OCI-LY1 (cell line): Measurements from ENCODE around the gene RAB19.

Experiments
- EZH2 ChIP-seq: fragments of 200-600 bp; sonication (generic), shearing (Covaris generic); IDR thresholded peaks from 2 replicates; pipeline ENCODE4 v1.8.0; 2017; ENCODE audit warnings: borderline replicate concordance, mixed run types, mild to moderate bottlenecking, antibody characterized with exemption, low read length, moderate library complexity, mixed read lengths
- TF ChIP-seq, protein P1 (sequence below): fragments of 200-600 bp; sonication (generic), shearing (Covaris generic); IDR thresholded peaks from 2 replicates; pipeline ENCODE4 v1.5.1; 2017; ENCODE audit warnings: mild to moderate bottlenecking, antibody characterized with exemption, low read length, moderate library complexity, mixed read lengths

DNA sequence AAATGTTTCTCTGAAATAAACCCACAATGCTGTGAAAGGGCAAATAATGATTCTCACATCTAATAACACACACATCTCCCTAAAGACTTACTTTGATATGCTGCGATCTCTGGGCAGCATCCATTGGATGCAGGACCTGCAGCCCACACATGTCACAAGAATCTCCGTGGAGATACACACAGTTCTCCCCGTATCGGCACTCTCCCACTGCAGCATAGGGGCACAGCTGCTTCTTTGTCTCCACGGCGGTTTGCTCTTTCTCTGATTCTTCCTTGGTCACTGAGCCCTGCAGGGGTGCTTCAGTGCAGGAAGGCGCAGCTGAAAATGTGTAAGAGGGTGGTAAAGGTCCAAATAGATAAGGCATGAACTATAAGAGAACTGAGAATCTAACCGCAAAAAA, 55.1 kb downstream of the RAB19 start:
- TF ChIP-seq, protein P1, sequence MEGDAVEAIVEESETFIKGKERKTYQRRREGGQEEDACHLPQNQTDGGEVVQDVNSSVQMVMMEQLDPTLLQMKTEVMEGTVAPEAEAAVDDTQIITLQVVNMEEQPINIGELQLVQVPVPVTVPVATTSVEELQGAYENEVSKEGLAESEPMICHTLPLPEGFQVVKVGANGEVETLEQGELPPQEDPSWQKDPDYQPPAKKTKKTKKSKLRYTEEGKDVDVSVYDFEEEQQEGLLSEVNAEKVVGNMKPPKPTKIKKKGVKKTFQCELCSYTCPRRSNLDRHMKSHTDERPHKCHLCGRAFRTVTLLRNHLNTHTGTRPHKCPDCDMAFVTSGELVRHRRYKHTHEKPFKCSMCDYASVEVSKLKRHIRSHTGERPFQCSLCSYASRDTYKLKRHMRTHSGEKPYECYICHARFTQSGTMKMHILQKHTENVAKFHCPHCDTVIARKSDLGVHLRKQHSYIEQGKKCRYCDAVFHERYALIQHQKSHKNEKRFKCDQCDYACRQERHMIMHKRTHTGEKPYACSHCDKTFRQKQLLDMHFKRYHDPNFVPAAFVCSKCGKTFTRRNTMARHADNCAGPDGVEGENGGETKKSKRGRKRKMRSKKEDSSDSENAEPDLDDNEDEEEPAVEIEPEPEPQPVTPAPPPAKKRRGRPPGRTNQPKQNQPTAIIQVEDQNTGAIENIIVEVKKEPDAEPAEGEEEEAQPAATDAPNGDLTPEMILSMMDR = no peak
- no peak for TF ChIP-seq EZH2
